Measurements from ENCODE around the gene GBF1.

GBF1 gene

GRCh38 chr10:102420714-102421506, 175.6 kb downstream of the GBF1 start, which contains the start of gene FBXL15:
Gene FBXL15 (plus strand): TSS chr10:102420836. CDS start chr10:102421130, 294 bp downstream.
- peak within 1 kb of the TSS; percentile 64 for H3K9ac ChIP-seq
- peak within 1 kb of the TSS; percentile 85 for H3K4me3 ChIP-seq (ENCODE audit: low read depth, low read length)
- peak within 1 kb of the TSS; percentile 76 for H3K4me2 ChIP-seq (ENCODE audit: low read length)
- peaks cover 15% of the 10 kb centered on the region for H3K4me1 ChIP-seq
- no peaks in the 10 kb centered on the region for H3K9me3 ChIP-seq (ENCODE audit: control insufficient read depth, low read length)
- no peaks in the 10 kb centered on the region for H3K36me3 ChIP-seq (ENCODE audit: control insufficient read depth, insufficient read depth, low read length)
- H3K79me2 ChIP-seq, result peaks cover 6% of the 10 kb centered on the region
- peak within 1 kb of the TSS; percentile 98 for H3K27ac ChIP-seq
- peak within 1 kb of the TSS; percentile 95 for H2AFZ ChIP-seq
- no peaks in the 10 kb centered on the region for H3K27me3 ChIP-seq (ENCODE audit: control insufficient read depth, insufficient read depth, low read length)
- TF ChIP-seq, protein P1, sequence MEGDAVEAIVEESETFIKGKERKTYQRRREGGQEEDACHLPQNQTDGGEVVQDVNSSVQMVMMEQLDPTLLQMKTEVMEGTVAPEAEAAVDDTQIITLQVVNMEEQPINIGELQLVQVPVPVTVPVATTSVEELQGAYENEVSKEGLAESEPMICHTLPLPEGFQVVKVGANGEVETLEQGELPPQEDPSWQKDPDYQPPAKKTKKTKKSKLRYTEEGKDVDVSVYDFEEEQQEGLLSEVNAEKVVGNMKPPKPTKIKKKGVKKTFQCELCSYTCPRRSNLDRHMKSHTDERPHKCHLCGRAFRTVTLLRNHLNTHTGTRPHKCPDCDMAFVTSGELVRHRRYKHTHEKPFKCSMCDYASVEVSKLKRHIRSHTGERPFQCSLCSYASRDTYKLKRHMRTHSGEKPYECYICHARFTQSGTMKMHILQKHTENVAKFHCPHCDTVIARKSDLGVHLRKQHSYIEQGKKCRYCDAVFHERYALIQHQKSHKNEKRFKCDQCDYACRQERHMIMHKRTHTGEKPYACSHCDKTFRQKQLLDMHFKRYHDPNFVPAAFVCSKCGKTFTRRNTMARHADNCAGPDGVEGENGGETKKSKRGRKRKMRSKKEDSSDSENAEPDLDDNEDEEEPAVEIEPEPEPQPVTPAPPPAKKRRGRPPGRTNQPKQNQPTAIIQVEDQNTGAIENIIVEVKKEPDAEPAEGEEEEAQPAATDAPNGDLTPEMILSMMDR (IDR thresholded peaks at IDR 0.05), result no peak

DNA sequence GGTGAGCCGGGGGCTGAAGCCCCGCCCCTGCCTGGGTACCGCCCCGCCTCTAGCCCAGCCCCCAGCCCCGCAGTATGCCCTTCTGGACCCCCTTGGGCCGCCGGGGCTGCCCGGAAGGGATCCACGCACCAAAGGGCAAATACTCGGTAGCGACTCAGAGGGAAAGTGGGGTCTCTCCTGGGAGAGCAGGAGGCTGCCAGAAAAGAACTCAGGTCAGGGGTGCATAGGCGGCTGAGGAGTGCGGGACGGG, 176.1 kb downstream of the GBF1 start:
- TF ChIP-seq, protein P1 (IDR thresholded peaks at IDR 0.05), result no peak
- H3K9ac ChIP-seq, result peak overlapping the region; percentile 64
- H3K4me1 ChIP-seq, result peaks cover 15% of the 10 kb centered on the region
- H3K9me3 ChIP-seq (ENCODE audit: control insufficient read depth, low read length), result no peaks in the 10 kb centered on the region
- H3K4me2 ChIP-seq (ENCODE audit: low read length), result peak overlapping the region; percentile 76
- H2AFZ ChIP-seq, result peak overlapping the region; percentile 95
- H3K79me2 ChIP-seq, result peaks cover 9% of the 10 kb centered on the region
- no peaks in the 10 kb centered on the region for H3K27me3 ChIP-seq (ENCODE audit: control insufficient read depth, insufficient read depth, low read length)
- H3K27ac ChIP-seq, result peak overlapping the region; percentile 98
- H3K4me3 ChIP-seq (ENCODE audit: low read depth, low read length), result peak overlapping the region; percentile 85
- H3K36me3 ChIP-seq (ENCODE audit: control insufficient read depth, insufficient read depth, low read length), result no peaks in the 10 kb centered on the region

DNA sequence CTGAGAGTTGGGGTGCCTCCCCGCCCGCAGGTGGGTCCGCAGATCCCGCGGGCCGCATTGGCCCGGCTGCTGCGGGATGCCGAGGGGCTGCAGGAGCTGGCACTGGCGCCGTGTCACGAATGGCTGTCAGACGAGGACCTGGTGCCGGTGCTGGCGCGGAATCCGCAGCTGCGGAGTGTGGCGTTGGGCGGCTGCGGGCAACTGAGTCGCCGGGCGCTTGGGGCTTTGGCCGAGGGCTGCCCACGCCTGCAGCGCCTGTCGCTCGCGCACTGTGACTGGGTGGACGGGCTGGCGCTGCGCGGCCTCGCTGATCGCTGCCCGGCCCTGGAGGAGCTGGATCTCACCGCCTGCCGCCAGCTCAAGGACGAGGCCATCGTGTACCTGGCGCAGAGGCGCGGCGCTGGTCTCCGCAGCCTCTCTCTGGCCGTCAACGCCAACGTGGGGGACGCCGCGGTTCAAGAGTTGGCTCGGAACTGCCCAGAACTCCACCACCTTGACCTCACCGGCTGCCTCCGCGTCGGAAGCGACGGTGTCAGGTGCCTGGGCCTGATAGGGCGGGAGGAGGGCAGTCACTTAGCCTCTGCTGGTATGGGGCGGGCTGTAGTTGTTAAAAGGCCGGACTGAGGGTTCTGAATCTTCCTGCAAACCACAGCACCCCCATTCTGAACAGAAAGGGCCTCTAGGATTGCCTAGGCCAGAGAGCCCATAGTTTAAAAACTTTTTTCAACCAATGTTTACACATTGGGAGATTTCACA, 176.6 kb downstream of the GBF1 start:
- Histone ChIP-seq H3K36me3 (ENCODE audit: control insufficient read depth, insufficient read depth, low read length) (no peaks in the 10 kb centered on the region), H3K9me3 (ENCODE audit: control insufficient read depth, low read length) (no peaks in the 10 kb centered on the region), H3K79me2 (peaks cover 14% of the 10 kb centered on the region), H3K27ac (peak overlapping the region; percentile 98), H3K9ac (peak overlapping the region; percentile 64), H2AFZ (peak overlapping the region; percentile 95), H3K4me3 (ENCODE audit: low read depth, low read length) (peak overlapping the region; percentile 85), H3K27me3 (ENCODE audit: control insufficient read depth, insufficient read depth, low read length) (no peaks in the 10 kb centered on the region), H3K4me2 (ENCODE audit: low read length) (peak overlapping the region; percentile 76), H3K4me1 (peaks cover 15% of the 10 kb centered on the region)
- TF ChIP-seq, protein P1 (IDR thresholded peaks at IDR 0.05), result no peak

- H3K4me2 ChIP-seq (ENCODE audit: low read length), result peak overlapping the region; percentile 76
- no peak overlapping the region for H3K9ac ChIP-seq
- H3K79me2 ChIP-seq, result peaks cover 20% of the 10 kb centered on the region
- peak overlapping the region; percentile 98 for H3K27ac ChIP-seq
- H3K4me1 ChIP-seq, result peaks cover 15% of the 10 kb centered on the region
- H3K36me3 ChIP-seq (ENCODE audit: control insufficient read depth, insufficient read depth, low read length), result no peaks in the 10 kb centered on the region
- H2AFZ ChIP-seq, result peak overlapping the region; percentile 95
- no peaks in the 10 kb centered on the region for H3K9me3 ChIP-seq (ENCODE audit: control insufficient read depth, low read length)
- TF ChIP-seq, protein P1 (IDR thresholded peaks at IDR 0.05), result peak; percentile 92
- no peaks in the 10 kb centered on the region for H3K27me3 ChIP-seq (ENCODE audit: control insufficient read depth, insufficient read depth, low read length)
- peak overlapping the region; percentile 85 for H3K4me3 ChIP-seq (ENCODE audit: low read depth, low read length)
Observed at GRCh38 chr10:102422545-102423129, 177.3 kb downstream of the GBF1 start.
